GM21529 (cell line): ENCODE data around the gene TNS3.
"Not testable (repeated sequence)": the region's sequence is repeated elsewhere in the genome, so short reads cannot be mapped to it uniquely, and the experiment has no call there.

Experiments used
- ATAC-seq: cut with Tn5 transposase; IDR thresholded peaks from one replicate; pipeline ENCODE4 v1.9.1; 2021; ENCODE audit not compliant: unreplicated experiment

TNS3 gene

GRCh38 chr7:47581804-47582763 lies at the start of gene TNS3:
Gene TNS3, minus strand, starts transcription at chr7:47582111. Its CDS starts 142,475 bp downstream, at chr7:47439636.
- no peak for ATAC-seq

GRCh38 chr7:47631711-47632110 lies 49.8 kb upstream of the TNS3 start:
- no peak for ATAC-seq

GRCh38 chr7:47627580-47628283 lies 45.8 kb upstream of the TNS3 start:
- peak; percentile 81 for ATAC-seq

GRCh38 chr7:47625861-47626715 lies 44.2 kb upstream of the TNS3 start:
- ATAC-seq = no peak

- no peak for ATAC-seq
Measured at GRCh38 chr7:47624689-47625088, 42.8 kb upstream of the TNS3 start.

- no peak for ATAC-seq
Measured at GRCh38 chr7:47622946-47623640, 41.2 kb upstream of the TNS3 start.

- ATAC-seq = no peak
Measured at GRCh38 chr7:47622586-47622945, 40.7 kb upstream of the TNS3 start.

GRCh38 chr7:47621979-47622561 lies 40.2 kb upstream of the TNS3 start:
- ATAC-seq = no peak

GRCh38 chr7:47621347-47621746 lies 39.4 kb upstream of the TNS3 start:
- ATAC-seq = no peak

GRCh38 chr7:47619806-47620205 lies 37.9 kb upstream of the TNS3 start:
- no peak for ATAC-seq

GRCh38 chr7:47617131-47617530 lies 35.2 kb upstream of the TNS3 start:
- no peak for ATAC-seq

- no peak for ATAC-seq
Measured at GRCh38 chr7:47614450-47614849, 32.5 kb upstream of the TNS3 start.

- ATAC-seq = no peak
Measured at GRCh38 chr7:47611045-47611511, 29.2 kb upstream of the TNS3 start.

- ATAC-seq = no peak
Measured at GRCh38 chr7:47610506-47611044, 28.7 kb upstream of the TNS3 start.

GRCh38 chr7:47609803-47610452 lies 28.0 kb upstream of the TNS3 start:
- ATAC-seq = no peak

GRCh38 chr7:47606593-47607046 lies 24.7 kb upstream of the TNS3 start:
- not testable (repeated sequence) for ATAC-seq

GRCh38 chr7:47605816-47606575 lies 24.1 kb upstream of the TNS3 start:
- no peak for ATAC-seq

GRCh38 chr7:47604496-47604890 lies 22.6 kb upstream of the TNS3 start:
- no peak for ATAC-seq
